GM12873 (cell line): Measurements from ENCODE around the gene STIM1.

Experiments
- TF ChIP-seq, protein P1 (sequence below): IDR thresholded peaks from 2 replicates; pipeline ENCODE4 v1.5.1; 2012; ENCODE audit warnings: low read depth, mild to moderate bottlenecking, moderate library complexity, low read length, control low read depth; ENCODE audit not compliant: insufficient read depth; ENCODE audit errors: missing control alignments

Gene STIM1

DNA sequence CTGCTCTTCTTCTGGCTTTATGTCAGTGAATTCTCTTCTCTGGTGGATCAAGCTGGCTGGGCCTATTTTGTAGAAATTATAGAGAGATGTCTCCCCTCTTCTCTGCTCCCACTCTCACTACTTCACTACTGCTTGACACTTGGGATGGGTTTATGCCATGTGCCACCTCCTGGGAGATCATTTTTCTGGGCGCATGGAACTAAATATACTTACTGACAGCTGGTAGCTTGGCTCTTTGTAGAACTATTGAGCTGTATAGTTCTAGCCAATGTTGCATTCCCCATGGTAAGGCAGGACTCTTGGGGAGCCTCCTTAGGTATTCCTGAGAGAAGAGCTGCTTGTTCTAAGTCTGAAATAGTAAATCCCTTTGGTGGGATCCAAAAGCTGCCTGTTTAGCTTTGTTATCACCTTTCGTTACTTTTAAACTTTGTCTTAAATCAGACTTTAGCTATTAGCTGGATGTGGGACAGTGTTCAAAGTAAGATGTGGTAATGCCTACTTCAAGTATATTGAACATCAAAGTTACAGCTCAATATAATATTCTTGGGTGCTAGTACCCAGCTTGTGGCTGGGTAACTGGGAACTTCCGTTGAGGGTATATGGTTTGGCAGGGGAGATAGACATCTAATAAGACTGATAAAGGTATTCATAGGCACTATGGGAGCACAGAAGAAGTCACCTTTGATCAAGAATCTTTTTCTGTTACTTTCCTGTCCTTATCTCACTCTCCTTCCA, 151.6 kb downstream of the STIM1 start:
- TF ChIP-seq, protein P1, sequence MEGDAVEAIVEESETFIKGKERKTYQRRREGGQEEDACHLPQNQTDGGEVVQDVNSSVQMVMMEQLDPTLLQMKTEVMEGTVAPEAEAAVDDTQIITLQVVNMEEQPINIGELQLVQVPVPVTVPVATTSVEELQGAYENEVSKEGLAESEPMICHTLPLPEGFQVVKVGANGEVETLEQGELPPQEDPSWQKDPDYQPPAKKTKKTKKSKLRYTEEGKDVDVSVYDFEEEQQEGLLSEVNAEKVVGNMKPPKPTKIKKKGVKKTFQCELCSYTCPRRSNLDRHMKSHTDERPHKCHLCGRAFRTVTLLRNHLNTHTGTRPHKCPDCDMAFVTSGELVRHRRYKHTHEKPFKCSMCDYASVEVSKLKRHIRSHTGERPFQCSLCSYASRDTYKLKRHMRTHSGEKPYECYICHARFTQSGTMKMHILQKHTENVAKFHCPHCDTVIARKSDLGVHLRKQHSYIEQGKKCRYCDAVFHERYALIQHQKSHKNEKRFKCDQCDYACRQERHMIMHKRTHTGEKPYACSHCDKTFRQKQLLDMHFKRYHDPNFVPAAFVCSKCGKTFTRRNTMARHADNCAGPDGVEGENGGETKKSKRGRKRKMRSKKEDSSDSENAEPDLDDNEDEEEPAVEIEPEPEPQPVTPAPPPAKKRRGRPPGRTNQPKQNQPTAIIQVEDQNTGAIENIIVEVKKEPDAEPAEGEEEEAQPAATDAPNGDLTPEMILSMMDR = no peak

DNA sequence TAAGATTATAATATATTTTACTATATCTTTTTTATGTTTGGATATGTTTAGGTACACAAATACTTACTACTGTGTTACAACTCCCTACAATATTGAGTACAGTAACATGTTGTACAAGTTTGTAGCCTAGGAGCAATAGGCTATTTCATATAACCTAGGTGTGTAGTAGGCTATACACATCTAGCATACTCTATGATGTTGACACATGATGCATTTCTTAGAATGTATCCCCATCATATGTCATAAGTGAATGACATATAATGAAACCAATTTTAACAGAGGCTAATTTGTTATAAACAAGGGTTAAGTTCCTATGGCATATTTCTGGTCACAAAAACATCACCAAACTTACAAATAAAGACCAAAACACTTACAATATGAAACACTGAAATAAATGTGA, 152.7 kb downstream of the STIM1 start:
- TF ChIP-seq, protein P1 = no peak

DNA sequence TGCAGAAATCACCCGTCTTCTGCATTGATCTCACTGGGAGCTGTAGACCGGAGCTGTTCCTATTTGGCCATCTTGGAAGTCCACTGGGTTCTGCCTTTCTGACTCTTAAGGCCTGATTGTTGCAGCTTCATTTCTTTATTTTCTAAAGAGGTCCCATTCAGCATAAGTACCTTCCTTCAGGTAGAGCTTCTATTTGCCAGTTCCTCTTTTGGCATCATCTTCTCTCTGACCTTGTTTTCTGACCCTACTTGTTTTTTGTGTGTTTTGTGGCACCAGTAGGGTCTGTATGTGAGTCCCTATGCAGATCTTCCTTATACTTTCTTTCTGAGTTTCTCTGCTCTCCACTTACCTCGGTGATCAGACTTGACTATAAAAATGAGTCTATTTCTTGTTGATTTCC, 161.7 kb downstream of the STIM1 start:
- TF ChIP-seq, protein P1 = no peak

DNA sequence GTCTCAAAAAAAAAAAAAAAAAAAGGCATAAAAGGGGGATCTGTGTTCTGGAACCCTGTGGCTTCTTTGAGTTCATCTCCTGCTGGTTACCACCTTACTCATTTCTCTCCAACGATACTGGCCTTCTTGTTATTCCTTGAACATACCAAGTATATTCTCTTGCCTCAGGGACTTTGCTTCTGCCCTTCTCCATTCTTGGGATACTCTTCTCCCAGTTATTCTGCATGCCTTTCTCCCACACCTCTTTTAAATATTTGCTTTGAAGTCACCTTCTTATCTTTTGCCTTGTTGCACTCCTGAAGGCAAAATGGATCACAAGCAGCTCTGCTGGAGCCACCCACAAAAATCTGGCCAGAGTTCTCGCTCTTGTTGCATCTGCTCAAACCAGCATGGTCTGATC, 163.2 kb downstream of the STIM1 start:
- TF ChIP-seq, protein P1 = no peak

DNA sequence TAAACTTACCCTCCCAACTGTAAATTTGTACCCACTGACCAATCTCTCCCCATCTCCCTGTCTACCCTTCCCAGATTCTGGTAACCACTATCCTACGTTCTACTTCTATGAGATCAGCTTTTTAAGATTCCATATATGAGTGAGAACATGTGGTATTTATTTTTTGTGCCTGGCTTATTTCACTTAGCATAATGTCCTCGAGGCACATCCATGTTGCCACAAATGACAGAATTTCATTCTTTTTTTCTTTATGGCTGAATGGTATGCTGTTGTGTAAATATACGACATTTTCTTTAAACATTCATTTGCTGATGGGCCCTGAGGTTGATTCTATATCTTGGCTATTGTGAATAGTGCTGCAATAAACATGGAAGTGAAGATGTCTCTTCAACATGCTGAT, 164.4 kb downstream of the STIM1 start:
- TF ChIP-seq, protein P1 = no peak

- TF ChIP-seq, protein P1 = no peak
Measured at GRCh38 chr11:4022669-4023068, 167.2 kb downstream of the STIM1 start.

DNA sequence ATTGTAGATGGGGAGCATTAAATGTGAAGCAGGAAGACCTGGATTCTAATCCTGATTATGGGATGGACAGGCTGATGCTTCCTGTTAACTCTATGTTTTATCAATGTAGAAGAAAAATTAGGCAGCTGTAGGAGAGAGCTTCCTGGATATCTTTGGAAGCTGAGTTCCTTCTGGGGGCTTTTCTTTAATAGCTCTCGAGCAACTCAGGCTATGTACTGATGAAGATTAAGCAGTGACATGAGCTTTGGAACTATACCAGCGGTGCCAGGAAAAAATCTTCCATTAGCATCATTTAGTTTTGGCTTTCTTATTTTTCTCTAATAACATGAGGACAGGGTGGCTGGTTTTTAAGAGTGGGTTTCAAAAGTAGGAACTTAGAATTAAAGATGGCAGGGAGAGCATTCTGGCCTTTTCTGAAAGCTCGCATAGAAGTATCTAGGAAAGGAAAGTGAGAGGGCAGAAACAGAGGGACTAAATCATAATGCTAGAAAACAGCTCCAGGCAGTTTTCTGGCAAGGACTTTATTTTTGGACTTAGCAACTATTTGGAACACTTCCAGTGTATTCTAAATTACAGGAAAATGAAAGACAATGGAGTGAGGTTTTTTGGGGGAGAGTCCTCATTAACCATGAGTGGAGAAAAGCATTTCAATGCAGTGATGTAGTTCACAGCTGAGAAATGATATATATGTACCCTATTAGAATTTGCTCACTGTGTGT, 169.9 kb downstream of the STIM1 start:
- TF ChIP-seq, protein P1 = no peak
